ES-I3 (cell line): ENCODE measurements around the gene TXNDC15.

ENCODE experiments used
- H3K36me3 ChIP-seq: 2 replicates; pipeline ENCODE4 v1.6.1; 2013; ENCODE audit warnings: mild to moderate bottlenecking, low read length, control low read depth, moderate library complexity; ENCODE audit not compliant: insufficient read depth
- H3K4me1 ChIP-seq: 2 replicates; pipeline ENCODE4 v1.6.1; 2013; ENCODE audit warnings: mild to moderate bottlenecking, control low read depth, low read length; ENCODE audit not compliant: insufficient read depth
- H3K9ac ChIP-seq: 2 replicates; pipeline ENCODE4 v1.6.1; 2013; ENCODE audit warnings: low read depth, mild to moderate bottlenecking, low read length, moderate library complexity
- H3K9me3 ChIP-seq: 2 replicates; pipeline ENCODE4 v1.6.1; 2013; ENCODE audit warnings: mild to moderate bottlenecking, low read length, moderate library complexity; ENCODE audit not compliant: control insufficient read depth, insufficient read depth

The TXNDC15 gene

DNA sequence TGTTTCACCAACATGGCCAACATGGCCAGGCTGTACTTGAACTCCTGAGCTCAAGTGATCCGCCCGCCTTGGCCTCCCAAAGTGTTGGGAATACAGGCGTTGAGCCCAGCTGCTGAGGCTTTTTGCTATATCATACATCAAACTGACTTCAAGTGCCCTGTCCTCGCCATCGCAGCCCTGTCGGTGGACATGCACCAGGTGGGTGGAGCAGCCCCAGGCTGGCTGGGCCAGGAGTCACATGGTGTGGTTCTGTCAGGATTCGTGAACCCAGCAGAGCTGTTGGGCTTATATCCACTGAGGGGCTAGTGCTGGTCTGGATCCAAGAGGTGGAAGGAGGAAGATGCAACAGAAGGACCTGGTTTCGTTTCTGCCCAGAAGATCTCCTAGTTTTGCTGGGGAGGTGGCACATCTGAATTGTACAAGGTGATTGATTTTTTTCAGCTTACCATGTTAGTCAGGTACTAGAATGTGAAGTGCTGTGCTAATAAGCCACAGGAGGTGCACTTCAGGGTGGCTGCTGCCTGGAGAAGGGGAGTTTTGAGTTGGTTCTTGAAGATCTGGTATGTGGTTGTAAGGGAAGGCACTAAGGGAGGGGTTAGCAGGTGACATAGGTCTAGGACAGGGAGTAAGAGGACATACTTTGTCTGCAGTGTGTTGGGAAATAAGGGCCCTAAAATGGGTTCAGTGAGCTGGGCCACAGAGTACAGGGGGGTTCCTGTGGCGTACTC, 46.8 kb downstream of the TXNDC15 start:
- no peaks in the 10 kb centered on the region for H3K4me1 ChIP-seq
- peaks cover 9% of the 10 kb centered on the region; the same call in 1 of the 2 replicates for H3K36me3 ChIP-seq
- no peak overlapping the region for H3K9ac ChIP-seq
- no peaks in the 10 kb centered on the region for H3K9me3 ChIP-seq

DNA sequence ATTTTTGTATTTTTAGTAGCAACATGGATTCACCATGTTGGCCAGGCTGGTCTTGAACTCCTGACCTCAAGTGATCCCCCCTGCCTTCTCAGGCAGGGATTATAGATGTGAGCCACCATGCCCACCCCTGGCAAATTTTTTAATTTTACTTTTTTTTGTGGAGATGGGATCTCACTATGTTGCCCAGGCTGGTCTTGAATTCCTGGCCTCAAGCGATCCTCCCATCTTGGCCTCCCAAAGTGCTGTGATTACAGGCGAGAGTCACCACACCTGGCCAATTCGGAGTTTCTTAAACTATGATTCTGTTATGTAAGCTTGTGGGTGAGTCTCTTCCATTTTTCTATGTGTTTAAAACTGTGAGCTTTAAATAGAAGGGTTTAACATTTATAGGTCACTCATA, 58.3 kb downstream of the TXNDC15 start:
- H3K36me3 ChIP-seq = no peaks in the 10 kb centered on the region
- no peaks in the 10 kb centered on the region for H3K9me3 ChIP-seq
- no peaks in the 10 kb centered on the region for H3K4me1 ChIP-seq
- no peak overlapping the region for H3K9ac ChIP-seq

GRCh38 chr5:134934202-134934601, 60.0 kb downstream of the TXNDC15 start:
- Histone ChIP-seq H3K9me3 (no peaks in the 10 kb centered on the region), H3K36me3 (no peaks in the 10 kb centered on the region), H3K4me1 (no peaks in the 10 kb centered on the region), H3K9ac (no peak overlapping the region)

DNA sequence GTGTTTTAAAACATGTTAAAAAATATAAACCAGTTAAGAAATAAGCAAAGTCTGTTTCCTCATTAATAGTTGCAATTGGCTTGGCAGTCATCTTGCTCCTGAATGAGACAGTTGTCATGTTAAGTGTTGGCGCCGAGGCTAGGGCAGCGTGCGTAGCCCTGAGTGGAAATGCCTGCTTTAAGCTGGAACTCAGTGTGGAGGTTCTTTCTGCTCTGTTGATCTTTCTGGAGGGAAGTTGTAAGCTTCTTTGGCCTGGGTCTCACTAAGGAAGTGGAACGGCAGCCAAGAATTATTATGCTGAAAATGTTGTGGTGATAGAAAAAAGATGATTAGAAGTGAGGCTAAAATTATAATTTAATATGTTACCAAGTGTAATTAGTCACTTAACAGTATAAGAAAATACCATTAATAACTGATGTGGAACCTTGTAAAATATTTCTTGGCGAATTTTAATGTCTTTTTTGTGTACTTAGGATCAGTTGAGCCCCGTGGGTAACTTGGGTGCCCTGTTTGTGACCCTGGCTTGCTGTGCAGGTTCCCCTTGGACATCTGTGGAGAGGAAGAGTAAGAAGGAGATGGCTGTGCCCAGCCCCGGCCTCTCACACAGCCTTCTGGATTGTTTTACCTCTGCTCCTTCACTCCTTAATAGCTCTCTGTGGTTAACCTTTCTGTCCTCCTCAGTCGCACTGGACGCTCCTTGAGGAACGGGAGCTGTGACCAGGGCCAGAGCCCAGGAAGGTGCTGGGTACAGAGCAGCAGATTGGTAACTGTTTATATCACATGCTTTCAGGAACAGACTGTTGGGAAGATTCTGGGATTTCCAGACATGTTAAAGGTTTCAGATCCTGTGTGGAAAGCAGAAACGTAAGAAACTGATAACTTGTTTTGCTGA, 61.8 kb downstream of the TXNDC15 start:
- H3K9me3 ChIP-seq = no peaks in the 10 kb centered on the region
- H3K4me1 ChIP-seq = no peaks in the 10 kb centered on the region
- H3K36me3 ChIP-seq = no peaks in the 10 kb centered on the region; the same call in 1 of the 2 replicates
- H3K9ac ChIP-seq = no peak overlapping the region

GRCh38 chr5:134937526-134937925, 63.4 kb downstream of the TXNDC15 start:
- H3K9ac ChIP-seq = no peak overlapping the region
- H3K36me3 ChIP-seq = no peaks in the 10 kb centered on the region; the same call in 1 of the 2 replicates
- no peaks in the 10 kb centered on the region for H3K9me3 ChIP-seq
- H3K4me1 ChIP-seq = no peaks in the 10 kb centered on the region

GRCh38 chr5:134938030-134938429, 63.9 kb downstream of the TXNDC15 start:
- Histone ChIP-seq H3K4me1 (no peaks in the 10 kb centered on the region), H3K9me3 (no peaks in the 10 kb centered on the region), H3K9ac (no peak overlapping the region), H3K36me3 (no peaks in the 10 kb centered on the region; the same call in 1 of the 2 replicates)

GRCh38 chr5:134939500-134939899, 65.3 kb downstream of the TXNDC15 start:
- H3K4me1 ChIP-seq = no peaks in the 10 kb centered on the region

GRCh38 chr5:134943547-134943946, 69.4 kb downstream of the TXNDC15 start:
- Histone ChIP-seq H3K9ac (no peak overlapping the region), H3K4me1 (no peaks in the 10 kb centered on the region), H3K9me3 (no peaks in the 10 kb centered on the region), H3K36me3 (no peaks in the 10 kb centered on the region; the same call in 1 of the 2 replicates)

More at GRCh38 chr5:134939500-134939899, 65.3 kb downstream of the TXNDC15 start:
- Histone ChIP-seq H3K36me3 (no peaks in the 10 kb centered on the region; the same call in 1 of the 2 replicates), H3K9ac (no peak overlapping the region), H3K9me3 (no peaks in the 10 kb centered on the region)

- no peaks in the 10 kb centered on the region for H3K4me1 ChIP-seq
- H3K9me3 ChIP-seq = no peaks in the 10 kb centered on the region
- no peaks in the 10 kb centered on the region for H3K36me3 ChIP-seq
- H3K9ac ChIP-seq = no peak overlapping the region
Observed at GRCh38 chr5:134944630-134945029, 70.5 kb downstream of the TXNDC15 start.

DNA sequence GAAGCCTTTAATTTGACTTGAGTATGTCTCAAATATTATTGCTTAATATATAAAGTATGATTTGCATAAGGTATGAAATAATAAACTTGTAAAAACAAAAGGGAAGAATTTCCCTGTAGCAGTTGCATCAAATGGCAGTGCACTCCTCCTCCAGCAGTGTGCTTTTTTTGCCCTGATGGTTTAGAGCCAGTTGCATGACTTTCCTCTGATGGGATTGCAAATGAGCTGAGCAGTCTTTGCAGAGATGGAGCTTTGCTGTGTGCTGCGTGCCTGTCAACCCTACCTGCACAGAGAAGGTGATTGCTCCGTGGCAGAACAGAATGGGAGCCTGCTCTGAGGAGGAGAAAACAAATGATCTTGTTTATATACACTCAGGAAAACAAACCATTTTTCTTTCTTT, 70.9 kb downstream of the TXNDC15 start:
- H3K9ac ChIP-seq = no peak overlapping the region
- no peaks in the 10 kb centered on the region for H3K9me3 ChIP-seq

GRCh38 chr5:134948911-134949310, 74.7 kb downstream of the TXNDC15 start:
- Histone ChIP-seq H3K4me1 (no peaks in the 10 kb centered on the region), H3K9ac (no peak overlapping the region), H3K9me3 (peaks cover 2% of the 10 kb centered on the region; the same call in 1 of the 2 replicates), H3K36me3 (no peaks in the 10 kb centered on the region)

More for the DNA sequence above, 70.9 kb downstream of the TXNDC15 start:
- H3K4me1 ChIP-seq = no peaks in the 10 kb centered on the region
- no peaks in the 10 kb centered on the region for H3K36me3 ChIP-seq

DNA sequence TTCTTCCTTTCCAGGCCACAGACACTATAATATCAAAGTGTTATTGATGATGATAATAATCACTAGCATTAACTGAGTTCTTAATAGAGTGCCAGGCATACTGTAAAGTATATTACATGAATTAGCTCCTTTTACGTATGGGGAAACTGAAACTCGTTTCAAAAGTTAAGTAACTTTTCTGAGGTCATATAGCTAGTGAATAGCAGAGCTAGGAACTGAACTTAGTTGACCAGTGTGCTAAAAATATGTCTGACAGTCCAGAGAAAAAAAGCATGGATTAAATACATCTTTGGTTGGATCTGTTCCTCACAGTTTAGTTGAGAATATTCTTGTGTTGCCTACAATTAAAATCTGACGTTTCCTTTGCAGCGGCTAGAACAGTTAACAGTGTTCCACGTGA, 75.1 kb downstream of the TXNDC15 start:
- peaks cover 5% of the 10 kb centered on the region; the same call in 1 of the 2 replicates for H3K9me3 ChIP-seq
- no peak overlapping the region for H3K9ac ChIP-seq
- no peaks in the 10 kb centered on the region for H3K4me1 ChIP-seq

More for the DNA sequence above, 75.1 kb downstream of the TXNDC15 start:
- no peaks in the 10 kb centered on the region for H3K36me3 ChIP-seq
